ENCODE results near the gene ITPKB. TPM values are rescaled to one million over a fixed set of nuclear protein-coding genes. Genes with fewer than 3 reads are reported as not detected.

ITPKB gene
- total and polyA plus RNA-seq, 2 of the 13 experiments (the other 11 are each of a cell fraction or from before 2014, with no cell fraction given): not detected

GRCh38 chr1:226619031-226619430, 120.1 kb downstream of the ITPKB start:
- CTCF ChIA-PET (ENCODE audit: low intra/inter-chr PET ratio, low total read pairs): no interaction called here
- Histone ChIP-seq H3K27ac (ENCODE audit: extremely low read length, insufficient read depth, low read length) (no peak overlapping the region), H3K9me3 (ENCODE audit: low read length) (no peaks in the 10 kb centered on the region; the same call in 1 of the 2 replicates), H3K79me2 (ENCODE audit: insufficient read depth, low read length) (no peaks in the 10 kb centered on the region), H4K20me1 (ENCODE audit: insufficient read depth, low read length) (no peaks in the 10 kb centered on the region), H3K36me3 (replicated peaks in 1 of 2; ENCODE audit: control insufficient read depth in 1 of 2, insufficient read depth in 2 of 2, low read length in 2 of 2) (no peaks in the 10 kb centered on the region), H3K4me2 (ENCODE audit: low read depth, low read length) (no peak overlapping the region), H3K4me1 (ENCODE audit: insufficient read depth, low read length) (no peaks in the 10 kb centered on the region), H3K9ac (ENCODE audit: insufficient read depth, low read depth, low read length) (no peak overlapping the region), H2AFZ (ENCODE audit: low read length) (no peak overlapping the region), H3K27me3 (ENCODE audit: control insufficient read depth in 1 of 2, insufficient read depth in 2 of 2, low read length in 2 of 2) (peaks cover 0 to 6% of the 10 kb centered on the region in 2 experiments; a peak in 2 of 5 replicates), H3K4me3 (replicated peaks in 1 of 3; ENCODE audit: insufficient read depth in 1 of 3, low read depth in 2 of 3, low read length in 3 of 3) (no peak overlapping the region)
- BruUV-seq (replicated peaks): no TSS peak
- ATAC-seq: no peak
- DNase-seq (ENCODE audit: low spot score): no peak
- no peak for FAIRE-seq
- intact Hi-C loops (cut with micrococcal nuclease; ENCODE audit: unreplicated experiment): no loop called here
- POLR2A ChIA-PET: no interaction called here
- TF ChIP-seq, protein P1, sequence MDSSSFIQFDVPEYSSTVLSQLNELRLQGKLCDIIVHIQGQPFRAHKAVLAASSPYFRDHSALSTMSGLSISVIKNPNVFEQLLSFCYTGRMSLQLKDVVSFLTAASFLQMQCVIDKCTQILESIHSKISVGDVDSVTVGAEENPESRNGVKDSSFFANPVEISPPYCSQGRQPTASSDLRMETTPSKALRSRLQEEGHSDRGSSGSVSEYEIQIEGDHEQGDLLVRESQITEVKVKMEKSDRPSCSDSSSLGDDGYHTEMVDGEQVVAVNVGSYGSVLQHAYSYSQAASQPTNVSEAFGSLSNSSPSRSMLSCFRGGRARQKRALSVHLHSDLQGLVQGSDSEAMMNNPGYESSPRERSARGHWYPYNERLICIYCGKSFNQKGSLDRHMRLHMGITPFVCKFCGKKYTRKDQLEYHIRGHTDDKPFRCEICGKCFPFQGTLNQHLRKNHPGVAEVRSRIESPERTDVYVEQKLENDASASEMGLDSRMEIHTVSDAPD (CRISPR knock-in tag; IDR thresholded peaks at IDR 0.05): no peak
- no peak for TF ChIP-seq PAWR (CRISPR knock-in tag; IDR thresholded peaks at IDR 0.05; ENCODE audit: borderline replicate concordance)
- TF ChIP-seq PLRG1 (conservative IDR thresholded peaks at IDR 0.05): no peak
- TF ChIP-seq ZNF563 (CRISPR knock-in tag; IDR thresholded peaks at IDR 0.05): no peak
- 0% methylated on average over 1 of the region's 7 CpGs for WGBS (ENCODE audit: low lambda C conversion rate)
- in situ Hi-C loops (cut with HindIII; ENCODE audit: extremely low pct_ligation_motif_present, low pct_unique_long_range_greater_than_20kb): no loop called here

GRCh38 chr1:226618380-226618779, 120.7 kb downstream of the ITPKB start:
- Histone ChIP-seq H3K9ac (ENCODE audit: insufficient read depth, low read depth, low read length) (no peak overlapping the region), H3K4me2 (ENCODE audit: low read depth, low read length) (no peak overlapping the region), H3K9me3 (ENCODE audit: low read length) (no peaks in the 10 kb centered on the region; the same call in 1 of the 2 replicates), H3K27ac (ENCODE audit: extremely low read length, insufficient read depth, low read length) (no peak overlapping the region), H3K4me1 (ENCODE audit: insufficient read depth, low read length) (no peaks in the 10 kb centered on the region), H3K36me3 (replicated peaks in 1 of 2; ENCODE audit: control insufficient read depth in 1 of 2, insufficient read depth in 2 of 2, low read length in 2 of 2) (no peaks in the 10 kb centered on the region), H2AFZ (ENCODE audit: low read length) (no peak overlapping the region), H4K20me1 (ENCODE audit: insufficient read depth, low read length) (no peaks in the 10 kb centered on the region), H3K79me2 (ENCODE audit: insufficient read depth, low read length) (no peaks in the 10 kb centered on the region), H3K27me3 (ENCODE audit: control insufficient read depth in 1 of 2, insufficient read depth in 2 of 2, low read length in 2 of 2) (peaks cover 0 to 6% of the 10 kb centered on the region in 2 experiments; a peak in 2 of 5 replicates), H3K4me3 (replicated peaks in 1 of 3; ENCODE audit: insufficient read depth in 1 of 3, low read depth in 2 of 3, low read length in 3 of 3) (no peak overlapping the region)
- no peak for FAIRE-seq
- CTCF ChIA-PET (ENCODE audit: low intra/inter-chr PET ratio, low total read pairs): no interaction called here
- in situ Hi-C loops (cut with HindIII; ENCODE audit: extremely low pct_ligation_motif_present, low pct_unique_long_range_greater_than_20kb): no loop called here
- intact Hi-C loops (cut with micrococcal nuclease; ENCODE audit: unreplicated experiment): no loop called here
- POLR2A ChIA-PET: no interaction called here
- no TSS peak for BruUV-seq (replicated peaks)
- no peak for ATAC-seq
- no peak for DNase-seq (ENCODE audit: low spot score)
- 17% methylated on average over 2 of the region's 5 CpGs for whole genome bisulfite sequencing (ENCODE audit: low lambda C conversion rate)
- TF ChIP-seq TGIF2 (CRISPR knock-in tag; IDR thresholded peaks at IDR 0.05): no peak
- TF ChIP-seq ZFY (CRISPR knock-in tag; IDR thresholded peaks at IDR 0.05): no peak
- TF ChIP-seq POLR2A (IDR thresholded peaks at IDR 0.05; ENCODE audit: insufficient read depth in 1 of 2, low read depth in 2 of 2, low read length in 2 of 2): no peak
- no peak for TF ChIP-seq ZNF556 (CRISPR knock-in tag; IDR thresholded peaks at IDR 0.05; ENCODE audit: borderline replicate concordance)
- no peak for TF ChIP-seq TEAD3 (CRISPR knock-in tag; optimal IDR thresholded peaks at IDR 0.05; ENCODE audit: borderline replicate concordance)
- TF ChIP-seq ZNF883 (CRISPR knock-in tag; IDR thresholded peaks at IDR 0.05; ENCODE audit: not compliant biosample characterization): no peak
- TF ChIP-seq, protein P2, sequence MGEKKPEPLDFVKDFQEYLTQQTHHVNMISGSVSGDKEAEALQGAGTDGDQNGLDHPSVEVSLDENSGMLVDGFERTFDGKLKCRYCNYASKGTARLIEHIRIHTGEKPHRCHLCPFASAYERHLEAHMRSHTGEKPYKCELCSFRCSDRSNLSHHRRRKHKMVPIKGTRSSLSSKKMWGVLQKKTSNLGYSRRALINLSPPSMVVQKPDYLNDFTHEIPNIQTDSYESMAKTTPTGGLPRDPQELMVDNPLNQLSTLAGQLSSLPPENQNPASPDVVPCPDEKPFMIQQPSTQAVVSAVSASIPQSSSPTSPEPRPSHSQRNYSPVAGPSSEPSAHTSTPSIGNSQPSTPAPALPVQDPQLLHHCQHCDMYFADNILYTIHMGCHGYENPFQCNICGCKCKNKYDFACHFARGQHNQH (CRISPR knock-in tag; IDR thresholded peaks at IDR 0.05): no peak
- TF ChIP-seq ZNF713 (CRISPR knock-in tag; IDR thresholded peaks at IDR 0.05): no peak
- TF ChIP-seq TERF1 (CRISPR knock-in tag; IDR thresholded peaks at IDR 0.05): no peak
- TF ChIP-seq ZNF234 (CRISPR knock-in tag; conservative IDR thresholded peaks at IDR 0.05): no peak
- no peak for TF ChIP-seq ZIK1 (CRISPR knock-in tag; IDR thresholded peaks at IDR 0.05; ENCODE audit: borderline replicate concordance, low read depth)
